CD4-positive, alpha-beta T cell (primary cell): ENCODE measurements around the gene CERS6. TPM values are rescaled to one million over a fixed set of nuclear protein-coding genes. Genes with fewer than 3 reads are reported as not detected.

Experiments
- ATAC-seq: fragments of 200-7000 bp; cut with Tn5 transposase; one replicate; pipeline ENCODE4 v1.10.0; 2022; ENCODE audit warnings: mild to moderate bottlenecking; ENCODE audit not compliant: poor library complexity
- CTCF ChIA-PET: fragments of 350-600 bp; sonication (Branson Sonifier 250); formaldehyde crosslinking; loops from one replicate; lab custom pipeline; 2021; ENCODE audit warnings: antibody characterized with exemption, inconsistent platforms; lab: Charles Lee
- POLR2A ChIA-PET: fragments of 350-600 bp; sonication (Branson Sonifier 250); formaldehyde crosslinking; loops from one replicate; lab custom pipeline; 2021; ENCODE audit warnings: antibody characterized with exemption, inconsistent platforms; lab: Charles Lee
- DNase-seq, 14 experiments: peaks; one replicate each; pipeline ENCODE4 v3.0.0-alpha.2; 2013 to 2020; ENCODE audit warnings: mixed read lengths in 2 of 14
- H3K27ac ChIP-seq, 2 donors: one replicate each; pipeline versions ENCODE4 v1.5.1 to v1.7.0; 2013; ENCODE audit warnings: low read length in 2 of 2, low read depth in 1 of 2, mild to moderate bottlenecking in 1 of 2
- H3K27me3 ChIP-seq, 2 experiments: 1 replicate in 1 of 2; 2 replicates in 1 of 2; pipeline versions ENCODE4 v1.6.1 to v1.7.0; 2013; ENCODE audit warnings: low read length in 2 of 2, control low read depth in 1 of 2, mild to moderate bottlenecking in 1 of 2, moderate library complexity in 1 of 2; ENCODE audit not compliant: insufficient read depth in 2 of 2, control insufficient read depth in 1 of 2
- H3K36me3 ChIP-seq: one replicate; pipeline ENCODE4 v1.6.1; 2013; ENCODE audit warnings: low read length, control low read depth; ENCODE audit not compliant: insufficient read depth
- H3K4me1 ChIP-seq: one replicate; pipeline ENCODE4 v1.6.1; 2013; ENCODE audit warnings: low read length, control low read depth; ENCODE audit not compliant: insufficient read depth
- H3K4me3 ChIP-seq: one replicate; pipeline ENCODE4 v1.5.1; 2013; ENCODE audit warnings: mild to moderate bottlenecking, low read length, moderate library complexity
- H3K9me3 ChIP-seq, 2 experiments: 1 replicate in 1 of 2; 2 replicates in 1 of 2; pipeline versions ENCODE4 v1.6.1 to v1.7.0; 2013; ENCODE audit warnings: low read length in 2 of 2, mild to moderate bottlenecking in 2 of 2, control low read depth in 1 of 2, moderate library complexity in 1 of 2; ENCODE audit not compliant: control insufficient read depth in 1 of 2, insufficient read depth in 1 of 2
- H3K27ac Mint-ChIP-seq: one replicate; pipeline ENCODE4 v1.8.0; 2020; ENCODE audit warnings: mixed read lengths
- H3K27me3 Mint-ChIP-seq: one replicate; pipeline ENCODE4 v1.8.0; 2021; ENCODE audit warnings: mixed read lengths
- H3K36me3 Mint-ChIP-seq: one replicate; pipeline ENCODE4 v1.8.0; 2021; ENCODE audit warnings: low read depth, mixed read lengths
- H3K4me1 Mint-ChIP-seq: one replicate; pipeline ENCODE4 v1.8.0; 2021; ENCODE audit warnings: low read depth, mixed read lengths
- H3K4me3 Mint-ChIP-seq: one replicate; pipeline ENCODE4 v1.8.0; 2020; ENCODE audit warnings: mild to moderate bottlenecking, mixed read lengths
- H3K9me3 Mint-ChIP-seq: one replicate; pipeline ENCODE4 v1.8.0; 2020; ENCODE audit warnings: mixed read lengths
- intact Hi-C, 2 experiments: fragments of 100-400 bp; cut with DNase I in 1 of 2; cut with micrococcal nuclease in 1 of 2; formaldehyde crosslinking; loops; one replicate each; pipeline versions ENCODE4 v1.15.1 to v1.9.0; 2023 to 2025; cut with DNase I, micrococcal nuclease
- total RNA-seq, 174 experiments: library from RNA in 2 of 174; stranded (reverse) in 2 of 174; gene quantifications; one replicate each; pipeline ENCODE4 v1.2.3 and lab custom pipeline; 2021 to 2026
- TF ChIP-seq, protein P1 (sequence below): fragments of 200-600 bp; IDR thresholded peaks from one replicate; pipeline ENCODE4 v1.8.0; 2022; ENCODE audit warnings: antibody characterized with exemption, mild to moderate bottlenecking

The CERS6 gene
- total RNA-seq, 2 experiments from 2014 or later: 16.9 to 17.9 TPM

DNA sequence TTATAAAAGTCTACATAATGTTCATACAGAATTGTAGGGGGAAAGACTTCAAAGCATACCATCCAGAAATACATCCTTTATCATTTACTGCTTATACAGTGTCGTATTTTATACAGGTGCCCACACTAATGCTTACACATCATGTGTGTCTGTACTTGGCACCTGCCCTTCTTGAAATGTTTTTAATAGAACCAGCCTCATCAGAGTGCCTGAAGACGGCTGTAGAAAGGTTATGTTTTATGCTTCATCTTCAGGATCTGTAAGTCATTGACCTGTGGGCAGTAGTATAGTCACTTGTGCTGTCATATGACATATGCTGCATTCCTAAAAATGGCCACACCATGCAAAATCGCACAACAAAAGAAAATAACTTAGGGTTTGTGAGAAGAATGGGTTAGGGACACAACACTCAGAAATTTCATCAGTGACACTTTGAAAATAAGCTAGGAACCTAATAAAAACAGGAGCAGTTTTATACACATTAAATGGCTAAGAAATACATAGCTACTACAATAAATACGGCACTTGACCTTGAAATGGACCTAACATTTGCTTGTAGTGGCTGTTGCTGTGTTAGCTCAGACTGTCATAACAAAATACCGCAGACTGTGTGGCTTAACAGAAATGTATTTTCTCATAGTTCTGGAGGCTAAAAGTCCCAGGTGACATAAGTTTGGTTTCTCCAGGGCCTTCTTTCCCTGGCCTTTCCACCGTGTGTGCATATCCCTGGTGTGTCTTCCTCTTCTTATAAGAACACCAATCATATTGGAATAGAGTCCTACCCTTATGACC, 112.6 kb downstream of the CERS6 start:
- H3K27me3 Mint-ChIP-seq: no peaks in the 10 kb centered on the region
- no peaks in the 10 kb centered on the region for H3K27me3 ChIP-seq
- H3K36me3 ChIP-seq: no peaks in the 10 kb centered on the region
- no peaks in the 10 kb centered on the region for H3K9me3 Mint-ChIP-seq
- H3K27ac ChIP-seq: no peak overlapping the region
- ChIA-PET POLR2A (no interaction called here), CTCF (no interaction called here)
- ATAC-seq (no peak), DNase-seq (no peak)
- peaks cover 58% of the 10 kb centered on the region for H3K4me1 Mint-ChIP-seq
- peaks cover 28% of the 10 kb centered on the region for H3K36me3 Mint-ChIP-seq
- no peak overlapping the region for H3K27ac Mint-ChIP-seq
- no peaks in the 10 kb centered on the region for H3K4me1 ChIP-seq
- TF ChIP-seq, protein P1, sequence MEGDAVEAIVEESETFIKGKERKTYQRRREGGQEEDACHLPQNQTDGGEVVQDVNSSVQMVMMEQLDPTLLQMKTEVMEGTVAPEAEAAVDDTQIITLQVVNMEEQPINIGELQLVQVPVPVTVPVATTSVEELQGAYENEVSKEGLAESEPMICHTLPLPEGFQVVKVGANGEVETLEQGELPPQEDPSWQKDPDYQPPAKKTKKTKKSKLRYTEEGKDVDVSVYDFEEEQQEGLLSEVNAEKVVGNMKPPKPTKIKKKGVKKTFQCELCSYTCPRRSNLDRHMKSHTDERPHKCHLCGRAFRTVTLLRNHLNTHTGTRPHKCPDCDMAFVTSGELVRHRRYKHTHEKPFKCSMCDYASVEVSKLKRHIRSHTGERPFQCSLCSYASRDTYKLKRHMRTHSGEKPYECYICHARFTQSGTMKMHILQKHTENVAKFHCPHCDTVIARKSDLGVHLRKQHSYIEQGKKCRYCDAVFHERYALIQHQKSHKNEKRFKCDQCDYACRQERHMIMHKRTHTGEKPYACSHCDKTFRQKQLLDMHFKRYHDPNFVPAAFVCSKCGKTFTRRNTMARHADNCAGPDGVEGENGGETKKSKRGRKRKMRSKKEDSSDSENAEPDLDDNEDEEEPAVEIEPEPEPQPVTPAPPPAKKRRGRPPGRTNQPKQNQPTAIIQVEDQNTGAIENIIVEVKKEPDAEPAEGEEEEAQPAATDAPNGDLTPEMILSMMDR: no peak
- H3K9me3 ChIP-seq: no peaks in the 10 kb centered on the region
- H3K4me3 Mint-ChIP-seq: no peak overlapping the region
- intact Hi-C loops: no loop called here
- H3K4me3 ChIP-seq: no peak overlapping the region

DNA sequence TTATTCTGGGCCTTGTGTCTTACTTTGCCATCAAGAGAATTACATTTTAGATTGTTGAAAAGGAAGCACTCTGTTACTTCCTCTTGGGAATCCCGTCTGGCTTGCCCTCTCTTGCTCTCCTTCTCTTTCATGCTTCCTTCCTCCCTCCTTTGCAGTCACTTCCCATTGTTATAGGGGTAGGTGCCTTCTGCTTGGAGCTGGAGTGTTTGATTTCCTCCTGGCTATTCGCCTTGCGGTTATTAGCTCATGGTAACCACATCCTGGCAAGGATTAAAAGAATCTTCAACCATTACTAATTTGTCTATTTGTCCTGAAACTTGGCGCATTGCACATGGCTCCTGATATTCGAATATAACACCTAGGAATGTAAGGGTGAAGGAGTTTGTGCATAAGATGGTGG, 115.0 kb downstream of the CERS6 start:
- Mint-ChIP-seq H3K4me3 (no peak overlapping the region), H3K36me3 (peaks cover 16% of the 10 kb centered on the region), H3K27ac (no peak overlapping the region), H3K4me1 (peaks cover 47% of the 10 kb centered on the region), H3K27me3 (no peaks in the 10 kb centered on the region), H3K9me3 (no peaks in the 10 kb centered on the region)
- DNase-seq (no peak), ATAC-seq (no peak)
- Histone ChIP-seq H3K4me3 (no peak overlapping the region), H3K4me1 (no peaks in the 10 kb centered on the region), H3K27me3 (no peaks in the 10 kb centered on the region), H3K27ac (no peak overlapping the region), H3K36me3 (no peaks in the 10 kb centered on the region), H3K9me3 (no peaks in the 10 kb centered on the region)
- intact Hi-C loops: no loop called here
- POLR2A ChIA-PET: no interaction called here
- CTCF ChIA-PET: no interaction called here
- TF ChIP-seq, protein P1: no peak

DNA sequence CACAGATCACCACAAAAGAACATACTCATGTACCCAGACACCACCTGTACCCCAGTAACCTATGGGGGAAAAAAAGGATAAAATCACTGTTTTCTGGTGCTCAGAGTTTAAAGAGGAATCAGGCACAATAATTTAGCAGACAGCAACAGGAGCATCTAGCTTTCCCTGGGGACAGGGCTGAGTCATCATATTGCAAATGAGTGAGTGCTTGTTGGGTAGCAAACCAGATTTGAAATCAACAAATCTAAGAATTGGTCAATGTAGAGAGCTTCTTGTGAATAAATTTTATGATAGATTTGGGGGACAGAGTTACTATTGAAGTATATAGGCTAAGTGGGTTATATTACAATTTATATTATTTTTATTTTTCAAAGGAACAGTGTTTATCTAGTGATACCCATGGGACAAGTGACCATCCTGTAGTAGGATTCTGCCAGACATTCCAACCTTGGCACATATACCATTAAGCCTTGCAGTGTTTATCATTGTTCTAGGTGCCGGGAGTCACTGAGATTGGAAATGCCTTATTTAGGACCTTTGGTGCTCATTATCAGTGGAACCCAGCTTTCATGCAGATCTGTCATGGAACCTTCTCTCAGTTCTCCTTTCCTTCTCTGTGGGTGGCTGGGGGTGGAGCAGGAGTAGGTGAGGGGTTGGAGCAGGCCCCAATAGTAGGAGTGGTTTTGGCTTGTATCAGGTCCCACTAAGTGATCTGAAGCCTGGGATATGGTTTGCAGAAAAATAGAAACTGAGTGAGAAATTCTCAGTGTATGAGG, 117.2 kb downstream of the CERS6 start:
- no peak overlapping the region for H3K4me3 ChIP-seq
- DNase-seq (no peak), ATAC-seq (no peak)
- peaks cover 5% of the 10 kb centered on the region for H3K4me1 ChIP-seq
- POLR2A ChIA-PET: no interaction called here
- Mint-ChIP-seq H3K9me3 (no peaks in the 10 kb centered on the region), H3K27ac (no peak overlapping the region), H3K36me3 (peaks cover 12% of the 10 kb centered on the region), H3K4me1 (peaks cover 35% of the 10 kb centered on the region), H3K4me3 (no peak overlapping the region), H3K27me3 (no peaks in the 10 kb centered on the region)
- H3K27ac ChIP-seq: no peak overlapping the region
- no peaks in the 10 kb centered on the region for H3K36me3 ChIP-seq
- intact Hi-C loops: no loop called here
- CTCF ChIA-PET: no interaction called here
- TF ChIP-seq, protein P1: no peak
- no peaks in the 10 kb centered on the region for H3K27me3 ChIP-seq
- H3K9me3 ChIP-seq: no peaks in the 10 kb centered on the region
